Measurements from ENCODE around the gene MSANTD1. TPM values are rescaled to one million over a fixed set of nuclear protein-coding genes. Genes with fewer than 3 reads are reported as not detected.

MSANTD1 gene
- total and polyA plus RNA-seq, 10 of the 15 experiments (the other 5 are each of a cell fraction or from before 2014, with no cell fraction given), result 0.07 to 0.87 (median 0.22) TPM; not detected in 2

DNA sequence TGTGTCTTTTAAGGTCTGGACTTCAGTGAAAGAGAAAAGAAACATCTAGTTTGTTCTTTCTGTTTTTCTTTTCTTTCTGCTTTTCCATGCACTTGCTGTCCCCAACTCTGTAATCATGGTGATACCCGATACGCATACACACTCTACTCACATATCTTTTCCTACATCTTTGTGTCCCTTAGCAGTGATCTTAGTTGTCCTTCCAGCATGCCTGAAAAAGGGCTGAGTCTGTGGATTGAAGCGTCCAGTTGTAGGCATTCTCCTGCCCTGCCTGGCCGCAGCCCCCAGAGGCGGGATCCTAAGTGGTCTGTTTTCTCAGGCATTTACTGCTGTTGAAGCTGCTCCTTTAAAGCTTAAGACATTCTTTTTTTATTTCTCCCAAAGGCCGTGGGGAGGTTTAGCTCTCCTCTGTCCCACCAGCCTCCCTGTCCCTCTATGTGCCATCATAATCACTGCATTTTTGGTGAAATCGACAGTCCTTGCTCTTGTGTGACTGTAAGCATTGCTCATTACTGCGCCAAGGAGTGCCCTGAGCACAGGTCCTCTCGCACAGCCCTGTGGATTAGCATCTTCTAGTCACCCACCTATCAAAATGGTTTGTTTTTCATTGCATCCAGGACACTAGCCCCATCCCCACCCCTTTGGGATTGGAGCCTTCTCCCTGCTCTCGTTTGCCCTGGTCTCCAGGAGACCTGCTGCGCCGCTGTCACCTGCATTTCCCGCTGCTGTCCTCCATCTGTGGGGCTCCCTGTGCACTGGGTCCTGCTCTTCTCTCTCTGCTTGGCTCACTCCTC is 48.3 kb downstream of the MSANTD1 start:
- Histone ChIP-seq H4K20me1 (ENCODE audit: control insufficient read depth, insufficient read depth) (no peaks in the 10 kb centered on the region), H3K9me3 (replicated peaks; ENCODE audit: control insufficient read depth, insufficient read depth, low read length) (no peaks in the 10 kb centered on the region; the same call in 1 of the 3 replicates), H3K27me3 (replicated peaks in 1 of 2; ENCODE audit: control insufficient read depth in 2 of 2, insufficient read depth in 2 of 2, low read length in 1 of 2) (peaks cover 0 to 3% of the 10 kb centered on the region in 2 experiments; a peak in 1 of 4 replicates), H3K27ac (ENCODE audit: control insufficient read depth, insufficient read depth) (no peak overlapping the region), H3K36me3 (ENCODE audit: control insufficient read depth in 2 of 2, insufficient read depth in 2 of 2, low read length in 1 of 2) (no peaks in the 10 kb centered on the region), H3K4me2 (ENCODE audit: control insufficient read depth, insufficient read depth) (no peak overlapping the region), H3K4me1 (ENCODE audit: control insufficient read depth, insufficient read depth, low read length) (peaks cover 9% of the 10 kb centered on the region), H3K4me3 (no peak overlapping the region), H3K9ac (ENCODE audit: control insufficient read depth, insufficient read depth, low read length) (no peak overlapping the region), H2AFZ (ENCODE audit: control insufficient read depth, low read depth, low read length) (no peak overlapping the region), H3K79me2 (ENCODE audit: control insufficient read depth, insufficient read depth, low read length) (no peaks in the 10 kb centered on the region)
- WGBS (ENCODE audit: insufficient coverage, insufficient replicate concordance, low lambda C conversion rate, missing lambda C conversion rate), result 63% methylated on average over 13 of the region's 13 CpGs
- FAIRE-seq, result no peak
- no peak for DNase-seq (ENCODE audit: low read depth, low spot score)
- no TSS peak for BruUV-seq (replicated peaks)
- RAD21 ChIA-PET (ENCODE audit: unreplicated experiment), result no interaction called here
- ATAC-seq, result no peak
- POLR2A ChIA-PET, result no interaction called here
- intact Hi-C loops (cut with micrococcal nuclease; ENCODE audit: unreplicated experiment) (no loop called here), in situ Hi-C loops (cut with MboI) (no loop called here)
- SMC1A ChIA-PET (ENCODE audit: uncharacterized antibody, unreplicated experiment), result no interaction called here
- TF ChIP-seq SKIL (IDR thresholded peaks at IDR 0.05; ENCODE audit: low read depth, poor library complexity, severe bottlenecking) (no peak), BCL3 (IDR thresholded peaks at IDR 0.05; ENCODE audit: borderline replicate concordance, insufficient read depth, low read depth, low read length, poor library complexity, severe bottlenecking) (peak; percentile 81), LARP7 (IDR thresholded peaks at IDR 0.05) (no peak), MXI1 (IDR thresholded peaks at IDR 0.05; ENCODE audit: low read depth, low read length) (no peak), TCF12 (IDR thresholded peaks at IDR 0.05; ENCODE audit: low read depth, low read length) (no peak), E2F4 (IDR thresholded peaks at IDR 0.05; ENCODE audit: low read depth, low read length) (no peak), MTA3 (IDR thresholded peaks at IDR 0.05; ENCODE audit: borderline replicate concordance, low read length) (no peak)
- CTCF ChIA-PET, result interaction anchor here (0.6 kb wide), 2 partner anchors 72 to 1064 kb away, joined by 3 read pairs; no protein-coding TSS in a partner anchor
